K562 (cell line): ENCODE measurements around the gene IGSF3. TPM values are rescaled to one million over a fixed set of nuclear protein-coding genes. Genes with fewer than 3 reads are reported as not detected.
A peak's percentile ranks its signal among the peaks of the same experiment; 100 is the strongest.

Experiments used
- ATAC-seq: fragments of 200-7000 bp; cut with Tn5 transposase; 3 replicates; pipeline ENCODE4 v1.9.1; 2020; ENCODE audit warnings: moderate library complexity
- BruUV-seq: library from RNA; stranded (reverse); fragments of 400-500 nt; replicated peaks from 2 replicates; lab custom pipeline; 2021; lab: Mats Ljungman, UMichigan
- CTCF ChIA-PET: fragments of 300-600 bp; formaldehyde crosslinking; extraction: SDS; loops from one replicate; lab custom pipeline; 2021; ENCODE audit warnings: low intra/inter-chr PET ratio; lab: Yijun Ruan, JAX
- POLR2A ChIA-PET: fragments of 300-600, 350-650 bp; sonication (Branson Sonifier 250); formaldehyde crosslinking; extraction: SDS; loops from one replicate; lab custom pipeline; 2021; ENCODE audit warnings: antibody characterized with exemption, inconsistent platforms; lab: Yijun Ruan, JAX
- DNase-seq, 4 experiments: peaks; one replicate each; pipeline versions ENCODE4 v3.0.0 to v3.0.0-alpha.2; 2011 to 2018; ENCODE audit warnings: low spot score in 3 of 4, mixed read lengths in 3 of 4; ENCODE audit errors: extremely low read depth in 1 of 4
- FAIRE-seq: peaks from 2 replicates; lab custom pipeline; 2011; peaks lifted over from hg19 to GRCh38; lab: Jason Lieb, UNC
- H2AFZ ChIP-seq: 2 replicates; pipeline ENCODE4 v1.6.0; 2011; ENCODE audit warnings: low read depth, low read length, control low read depth, inconsistent platforms
- H3K27ac ChIP-seq: fragments of 200-600 bp; 3 replicates; pipeline ENCODE4 v1.8.0; 2011; ENCODE audit warnings: low read depth, mild to moderate bottlenecking, control low read depth, inconsistent platforms, low read length, moderate library complexity, mixed read lengths; ENCODE audit errors: extremely low read depth
- H3K27me3 ChIP-seq, 2 experiments: fragments of 300-600 bp in 1 of 2; 2 replicates in 1 of 2; 3 replicates in 1 of 2; pipeline versions ENCODE4 v1.6.0 to v1.8.0; 2011; ENCODE audit warnings: inconsistent platforms in 2 of 2, low read length in 2 of 2, mild to moderate bottlenecking in 1 of 2, mixed read lengths in 1 of 2, moderate library complexity in 1 of 2; ENCODE audit not compliant: control insufficient read depth in 2 of 2, insufficient read depth in 2 of 2
- H3K36me3 ChIP-seq: fragments of 300-600 bp; 3 replicates; pipeline ENCODE4 v1.8.0; 2011; ENCODE audit warnings: mild to moderate bottlenecking, low read length, inconsistent platforms; ENCODE audit not compliant: control insufficient read depth, insufficient read depth
- H3K4me1 ChIP-seq, 2 experiments: fragments of 200-600 bp in 1 of 2; replicated peaks in 1 of 2; 2 replicates in 1 of 2; 3 replicates in 1 of 2; pipeline versions ENCODE4 v1.5.1 to v1.8.0; 2011; ENCODE audit warnings: inconsistent platforms in 2 of 2, low read length in 2 of 2, mild to moderate bottlenecking in 1 of 2, mixed read lengths in 1 of 2, moderate library complexity in 1 of 2; ENCODE audit not compliant: control insufficient read depth in 2 of 2, insufficient read depth in 2 of 2
- H3K4me2 ChIP-seq: 2 replicates; pipeline ENCODE4 v1.6.1; 2011; ENCODE audit warnings: low read length, control low read depth, inconsistent platforms, mixed read lengths; ENCODE audit not compliant: insufficient read depth
- H3K4me3 ChIP-seq: fragments of 200-600 bp; sonication (generic), shearing (Covaris generic); 2 replicates; pipeline ENCODE4 v1.5.1; 2016; ENCODE audit warnings: control low read depth, inconsistent platforms
- H3K79me2 ChIP-seq: fragments of 200-600 bp; 3 replicates; pipeline ENCODE4 v1.8.0; 2011; ENCODE audit warnings: low read length, inconsistent platforms; ENCODE audit not compliant: control insufficient read depth, insufficient read depth
- H3K9ac ChIP-seq, 2 experiments: 2 replicates each; pipeline versions ENCODE4 v1.6.0 to v1.6.1; 2011; ENCODE audit warnings: low read depth in 2 of 2, low read length in 2 of 2, control low read depth in 1 of 2, inconsistent platforms in 1 of 2, mild to moderate bottlenecking in 1 of 2, mixed read lengths in 1 of 2; ENCODE audit not compliant: insufficient read depth in 1 of 2
- H3K9me1 ChIP-seq: one replicate; pipeline ENCODE4 v1.6.0; 2011; ENCODE audit warnings: inconsistent platforms, mild to moderate bottlenecking, low read length, moderate library complexity; ENCODE audit not compliant: control insufficient read depth, insufficient read depth
- H3K9me3 ChIP-seq: replicated peaks from 2 replicates; pipeline ENCODE4 v1.5.1; 2011; ENCODE audit warnings: low read depth, low read length, inconsistent platforms; ENCODE audit not compliant: control insufficient read depth, insufficient read depth
- H4K20me1 ChIP-seq: replicated peaks from 2 replicates; pipeline ENCODE4 v1.6.1; 2011; ENCODE audit warnings: low read length, inconsistent platforms, mixed read lengths; ENCODE audit not compliant: control insufficient read depth, insufficient read depth
- ATF7 ChIP-seq: fragments of 450-650 bp; IDR thresholded peaks from 2 replicates; pipeline ENCODE4 v1.7.1; 2014; ENCODE audit warnings: mild to moderate bottlenecking, moderate library complexity
- CHD1 ChIP-seq: fragments of 200-600 bp; sonication (generic); IDR thresholded peaks from one replicate; pipeline ENCODE4 v1.6.1; 2012; ENCODE audit warnings: mild to moderate bottlenecking, moderate library complexity, low read length, inconsistent platforms
- GTF2E2 ChIP-seq: fragments of 200-800 bp; sonication (Bioruptor generic); IDR thresholded peaks from 2 replicates; pipeline ENCODE4 v1.6.1; 2016; ENCODE audit warnings: missing genetic modification characterization, missing compliant biosample characterization
- MTA3 ChIP-seq: fragments of 450-650 bp; formaldehyde crosslinking; IDR thresholded peaks from 2 replicates; pipeline ENCODE4 v1.6.1; 2017; ENCODE audit warnings: mild to moderate bottlenecking, borderline replicate concordance
- NRF1 ChIP-seq, 2 experiments: fragments of 450-650 bp; IDR thresholded peaks in 1 of 2; conservative IDR thresholded peaks in 1 of 2; 2 replicates each; pipeline ENCODE4 v1.6.1; 2014; ENCODE audit warnings: mild to moderate bottlenecking in 2 of 2
- SRSF7 ChIP-seq: fragments of 200-400 bp; formaldehyde crosslinking; optimal IDR thresholded peaks from 2 replicates; pipeline ENCODE3; 2017; ENCODE audit warnings: mild to moderate bottlenecking, low read depth, low read length
- THAP7 ChIP-seq: fragments of 250-450 bp; sonication (Bioruptor Pico); IDR thresholded peaks from 2 replicates; pipeline ENCODE4 v1.5.0; 2021
- ZNF444 ChIP-seq: fragments of 250-450 bp; sonication (Bioruptor Pico); IDR thresholded peaks from 2 replicates; pipeline ENCODE4 v1.4.0; 2020; ENCODE audit warnings: mild to moderate bottlenecking, moderate library complexity
- ZNF707 ChIP-seq: fragments of 250-450 bp; sonication (Bioruptor Pico); conservative IDR thresholded peaks from 2 replicates; pipeline ENCODE4 v1.8.0; 2022; ENCODE audit warnings: inconsistent platforms, mild to moderate bottlenecking, moderate library complexity
- WGBS: fragments of 100-300 bp; shearing (Covaris generic); methylation state at CpG from one replicate; pipeline ENCODE4 v1.1.6; 2016; ENCODE audit warnings: low coverage, mixed read lengths; ENCODE audit not compliant: insufficient coverage; ENCODE audit errors: missing lambda C conversion rate; 5-methylcytosine and 5-hydroxymethylcytosine counted together
- in situ Hi-C: fragments of 300-500 bp; cut with MboI; formaldehyde crosslinking; loops from 4 replicates; pipeline ENCODE4 v1.15.0; 2018; ENCODE audit warnings: inconsistent platforms, mixed read lengths
- intact Hi-C: fragments of 100-400 bp; cut with micrococcal nuclease; formaldehyde crosslinking; loops from 2 replicates; pipeline ENCODE4 v1.14.2; 2022
- polyA plus RNA-seq, 8 experiments: library from polyadenylated mRNA; depleted of rRNA in 4 of 8; stranded (reverse) in 5 of 8; unstranded in 3 of 8; fragments of >200 nt; fragmentation: Nextera tagmentation in 2 of 8; fragmentation: Illumina TruSeq in 1 of 8; extraction: Ambion mirVana in 2 of 8; extraction: Trizol in 1 of 8; gene quantifications; 2 replicates each; pipeline versions ENCODE4 v1.2.1 to v1.2.3, GENCODE V29; 2011 to 2014; ENCODE audit warnings: inconsistent platforms in 1 of 8, missing spikeins in 1 of 8
- total RNA-seq, 7 experiments: library from RNA; depleted of rRNA in 6 of 7; stranded (reverse); fragments of >200 nt in 6 of 7; fragmentation: Illumina TruSeq in 2 of 7; extraction: Trizol in 2 of 7; gene quantifications; 2 replicates each; pipeline versions ENCODE4 v1.2.1 to v1.2.3, GENCODE V29; 2011 to 2021; ENCODE audit warnings: low replicate concordance in 1 of 7

The IGSF3 gene
- total and polyA plus RNA-seq, 9 of the 15 experiments (the other 6 are each of a cell fraction or from before 2014, with no cell fraction given), result 1.1 to 15.0 (median 8.3) TPM

DNA sequence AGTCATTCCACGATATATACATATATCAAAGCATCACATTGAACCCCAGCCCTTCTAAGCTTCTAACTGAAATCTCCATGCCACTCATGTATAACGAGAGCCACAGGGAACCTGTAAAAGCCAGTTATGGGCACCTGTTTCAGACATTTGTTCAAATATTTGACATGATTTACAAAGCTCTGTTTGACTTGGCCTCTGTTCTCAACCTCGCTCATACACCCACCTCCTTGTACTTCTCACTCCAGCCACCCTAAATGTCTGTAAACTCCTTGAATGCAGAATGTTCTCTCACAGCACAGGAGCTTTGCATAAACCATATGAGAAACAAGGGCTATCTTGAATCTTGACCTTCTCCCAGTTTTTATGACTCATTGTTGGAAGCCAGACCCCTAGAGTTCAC is 49.8 kb upstream of the IGSF3 start:
- Histone ChIP-seq H3K27ac (no peak overlapping the region), H4K20me1 (no peaks in the 10 kb centered on the region), H3K9ac (no peak overlapping the region), H3K36me3 (no peaks in the 10 kb centered on the region), H3K4me3 (no peak overlapping the region), H3K9me1 (no peaks in the 10 kb centered on the region), H2AFZ (no peak overlapping the region), H3K4me2 (no peak overlapping the region), H3K27me3 (no peaks in the 10 kb centered on the region), H3K9me3 (no peaks in the 10 kb centered on the region), H3K79me2 (no peaks in the 10 kb centered on the region), H3K4me1 (peaks cover 0 to 4% of the 10 kb centered on the region in 2 experiments; a peak in 2 of 5 replicates)
- no peak for TF ChIP-seq CHD1
- no peak for TF ChIP-seq THAP7 (CRISPR knock-in tag)
- TF ChIP-seq ATF7, result no peak
- TF ChIP-seq MTA3, result no peak
- TF ChIP-seq ZNF444 (CRISPR knock-in tag), result no peak
- no peak for TF ChIP-seq NRF1 (conservative IDR thresholded peaks at IDR 0.05 in 1 of 2, IDR thresholded peaks at IDR 0.05 in 1 of 2)
- no peak for TF ChIP-seq SRSF7
- peak; percentile 64; the same call in 1 of the 2 replicates for TF ChIP-seq ZNF707 (CRISPR knock-in tag)
- TF ChIP-seq GTF2E2, result no peak
- ATAC-seq (no peak), FAIRE-seq (no peak), DNase-seq (no peak)
- CTCF ChIA-PET, result no interaction called here
- intact Hi-C loops (no loop called here), in situ Hi-C loops (no loop called here)
- no TSS peak for BruUV-seq
- WGBS, result 44% methylated on average over 3 of the region's 3 CpGs
- POLR2A ChIA-PET, result interaction anchor here (0.6 to 1.2 kb wide), 2 partner anchors 10 kb away, joined by 3 to 4 read pairs; no protein-coding TSS in a partner anchor
